ENCODE measurements around the gene SFT2D1. TPM values are rescaled to one million over a fixed set of nuclear protein-coding genes. Genes with fewer than 3 reads are reported as not detected.

SFT2D1 gene
- total RNA-seq, 4 donors from 2014 or later = 34.8 to 45.3 (median 37.1) TPM

- intact Hi-C loops (cut with DNase I) = no loop called here
- H3K27me3 ChIP-seq = peaks cover 0 to 76% (median 3%) of the 10 kb centered on the region in 4 donors
- no peak for TF ChIP-seq POLR2A (IDR thresholded peaks at IDR 0.05)
- TF ChIP-seq CTCF (IDR thresholded peaks at IDR 0.05) = no peak
- no peaks in the 10 kb centered on the region for H3K4me1 ChIP-seq
- no peaks in the 10 kb centered on the region for H3K9me3 ChIP-seq
- H3K27ac ChIP-seq = no peak overlapping the region
- WGBS, 2 donors = 68 to 77% methylated on average over 8 to 9 of the region's 9 CpGs
- H3K36me3 ChIP-seq = no peaks in the 10 kb centered on the region
- no peak for DNase-seq
- no peak overlapping the region for H3K4me3 ChIP-seq
Observed at GRCh38 chr6:166300357-166300987, 41.9 kb downstream of the SFT2D1 start.

- Histone ChIP-seq H3K27ac (no peak overlapping the region), H3K4me3 (no peak overlapping the region), H3K27me3 (peaks cover 0 to 55% (median 0%) of the 10 kb centered on the region in 4 donors), H3K9me3 (no peaks in the 10 kb centered on the region), H3K36me3 (no peaks in the 10 kb centered on the region), H3K4me1 (no peaks in the 10 kb centered on the region)
- 83 to 95% methylated on average over 10 to 18 of the region's 23 CpGs for WGBS, 2 donors
- no peak for TF ChIP-seq POLR2A (IDR thresholded peaks at IDR 0.05)
- no peak for TF ChIP-seq CTCF (IDR thresholded peaks at IDR 0.05)
- no peak for DNase-seq
- intact Hi-C loops (cut with DNase I) = no loop called here
Observed at GRCh38 chr6:166297606-166298005, 44.7 kb downstream of the SFT2D1 start.

- 66 to 73% methylated on average over 10 of the region's 10 CpGs for WGBS, 2 donors
- no peak for TF ChIP-seq POLR2A (IDR thresholded peaks at IDR 0.05)
- no peak for TF ChIP-seq CTCF (IDR thresholded peaks at IDR 0.05)
- DNase-seq = no peak
- no peak overlapping the region for H3K4me3 ChIP-seq
- H3K27ac ChIP-seq = no peak overlapping the region
- H3K9me3 ChIP-seq = no peaks in the 10 kb centered on the region
- intact Hi-C loops (cut with DNase I) = no loop called here
- no peaks in the 10 kb centered on the region for H3K36me3 ChIP-seq
- peaks cover 0 to 60% (median 0%) of the 10 kb centered on the region in 4 donors for H3K27me3 ChIP-seq
- H3K4me1 ChIP-seq = no peaks in the 10 kb centered on the region
Observed at GRCh38 chr6:166296035-166296883, 46.1 kb downstream of the SFT2D1 start.

DNA sequence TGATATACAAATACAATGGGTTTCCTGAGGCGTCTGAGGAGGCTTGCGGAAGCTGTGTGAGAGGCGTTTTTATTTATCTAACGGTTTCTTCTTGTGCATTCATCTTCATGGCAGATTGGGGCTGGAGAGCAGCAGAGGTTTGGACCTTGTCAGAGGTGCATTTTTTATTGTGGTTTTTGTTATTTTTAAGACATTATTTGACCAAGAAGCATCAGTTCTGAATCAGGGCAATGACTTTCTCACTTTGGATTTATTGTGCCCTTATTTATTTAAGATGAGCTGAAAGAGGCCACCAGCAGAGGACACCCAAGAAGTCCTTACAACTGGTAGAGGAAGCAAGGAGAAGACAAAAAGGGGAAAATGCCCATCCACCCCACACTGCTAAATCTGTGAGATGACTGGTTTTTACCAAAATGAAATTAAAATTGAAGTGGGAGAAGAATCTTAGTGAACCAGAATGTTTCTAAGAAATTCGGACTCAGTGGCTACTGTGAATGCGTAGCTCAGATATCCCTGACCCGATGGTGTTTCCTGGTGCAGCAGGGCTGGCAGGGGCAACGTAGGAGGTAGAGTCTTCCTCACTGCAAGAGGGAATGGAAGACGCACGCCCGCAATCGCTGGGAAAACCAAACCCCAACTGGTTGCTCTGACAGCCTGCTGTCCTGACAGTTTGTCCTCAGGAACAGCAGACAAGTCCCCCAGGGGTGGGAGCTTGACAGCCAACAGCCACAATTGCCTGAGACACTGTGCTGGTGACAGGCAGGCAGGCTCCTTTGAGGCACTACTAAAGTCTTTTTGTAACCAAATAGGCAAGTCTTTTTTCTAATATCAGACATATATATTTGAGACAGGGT is 48.4 kb downstream of the SFT2D1 start:
- Histone ChIP-seq H3K36me3 (no peaks in the 10 kb centered on the region), H3K27me3 (peaks cover 0 to 61% (median 0%) of the 10 kb centered on the region in 4 donors), H3K9me3 (no peaks in the 10 kb centered on the region), H3K27ac (no peak overlapping the region), H3K4me3 (no peak overlapping the region), H3K4me1 (no peaks in the 10 kb centered on the region)
- WGBS, 2 donors = 73 to 84% methylated on average over 7 to 12 of the region's 12 CpGs
- intact Hi-C loops (cut with DNase I) = no loop called here
- DNase-seq = no peak
- TF ChIP-seq CTCF (IDR thresholded peaks at IDR 0.05) (no peak), POLR2A (IDR thresholded peaks at IDR 0.05) (no peak)
